Trophoblast cell (in vitro differentiated cells and primary cell): ENCODE results near the gene MAP3K20.

Experiments
- DNase-seq, 2 donors: peaks; one replicate each; pipeline ENCODE4 v3.0.0-alpha.2; 2016
- H2AFZ ChIP-seq: 2 replicates; pipeline ENCODE4 v1.6.1; 2013; ENCODE audit warnings: low read length, moderate library complexity, mild to moderate bottlenecking; ENCODE audit not compliant: insufficient read depth, poor library complexity
- H2AK5ac ChIP-seq: 2 replicates; pipeline ENCODE4 v1.6.1; 2013; ENCODE audit warnings: mild to moderate bottlenecking, low read length
- H2BK120ac ChIP-seq: 2 replicates; pipeline ENCODE4 v1.6.1; 2013; ENCODE audit warnings: low read length, mild to moderate bottlenecking, moderate library complexity; ENCODE audit not compliant: insufficient read depth, poor library complexity
- H2BK12ac ChIP-seq: 2 replicates; pipeline ENCODE4 v1.6.1; 2013; ENCODE audit warnings: mild to moderate bottlenecking, low read length, moderate library complexity
- H2BK5ac ChIP-seq: 2 replicates; pipeline ENCODE4 v1.6.1; 2013; ENCODE audit warnings: low read length, low read depth, moderate library complexity, mild to moderate bottlenecking; ENCODE audit not compliant: poor library complexity
- H3K14ac ChIP-seq: 2 replicates; pipeline ENCODE4 v1.6.1; 2013; ENCODE audit warnings: mild to moderate bottlenecking, low read length
- H3K18ac ChIP-seq: 2 replicates; pipeline ENCODE4 v1.6.1; 2013; ENCODE audit warnings: mild to moderate bottlenecking, low read length
- H3K23ac ChIP-seq: 2 replicates; pipeline ENCODE4 v1.6.1; 2013; ENCODE audit warnings: low read length
- H3K27ac ChIP-seq: 2 replicates; pipeline ENCODE4 v1.5.1; 2013; ENCODE audit warnings: low read depth, mild to moderate bottlenecking, inconsistent platforms, low read length, moderate library complexity
- H3K27me3 ChIP-seq: 2 replicates; pipeline ENCODE4 v1.6.1; 2013; ENCODE audit warnings: inconsistent platforms, mild to moderate bottlenecking, low read length, moderate library complexity; ENCODE audit not compliant: insufficient read depth
- H3K36me3 ChIP-seq, 2 experiments: 1 replicate in 1 of 2; 2 replicates in 1 of 2; pipeline ENCODE4 v1.6.1; 2013; ENCODE audit warnings: low read length in 2 of 2, mild to moderate bottlenecking in 2 of 2, moderate library complexity in 1 of 2; ENCODE audit not compliant: insufficient read depth in 2 of 2, control insufficient read depth in 1 of 2
- H3K4ac ChIP-seq: 2 replicates; pipeline ENCODE4 v1.6.1; 2013; ENCODE audit warnings: low read depth, mild to moderate bottlenecking, low read length, moderate library complexity
- H3K4me1 ChIP-seq, 2 experiments: 1 replicate in 1 of 2; 2 replicates in 1 of 2; pipeline ENCODE4 v1.6.1; 2013; ENCODE audit warnings: low read length in 2 of 2, mild to moderate bottlenecking in 2 of 2, moderate library complexity in 1 of 2; ENCODE audit not compliant: insufficient read depth in 2 of 2, control insufficient read depth in 1 of 2
- H3K4me2 ChIP-seq: 2 replicates; pipeline ENCODE4 v1.6.1; 2013; ENCODE audit warnings: inconsistent platforms, mild to moderate bottlenecking, low read length, moderate library complexity
- H3K4me3 ChIP-seq: 2 replicates; pipeline ENCODE4 v1.5.1; 2013; ENCODE audit warnings: mild to moderate bottlenecking, low read depth, low read length, inconsistent platforms
- H3K79me1 ChIP-seq: one replicate; pipeline ENCODE4 v1.6.1; 2013; ENCODE audit warnings: low read length
- H3K79me2 ChIP-seq: 2 replicates; pipeline ENCODE4 v1.6.1; 2013; ENCODE audit warnings: low read length, mild to moderate bottlenecking; ENCODE audit not compliant: control insufficient read depth, insufficient read depth, poor library complexity
- H3K9ac ChIP-seq: 2 replicates; pipeline ENCODE4 v1.6.1; 2013; ENCODE audit warnings: mild to moderate bottlenecking, low read length
- H3K9me3 ChIP-seq: 2 replicates; pipeline ENCODE4 v1.6.1; 2013; ENCODE audit warnings: low read depth, mild to moderate bottlenecking, control low read depth, inconsistent platforms, low read length; ENCODE audit not compliant: insufficient read depth
- H4K12ac ChIP-seq: 2 replicates; pipeline ENCODE4 v1.6.1; 2013; ENCODE audit warnings: low read depth, mild to moderate bottlenecking, low read length, moderate library complexity
- H4K8ac ChIP-seq: 2 replicates; pipeline ENCODE4 v1.6.1; 2013; ENCODE audit warnings: low read depth, mild to moderate bottlenecking, low read length, moderate library complexity
- H4K91ac ChIP-seq: one replicate; pipeline ENCODE4 v1.6.1; 2013; ENCODE audit warnings: low read depth, mild to moderate bottlenecking, low read length, moderate library complexity
- WGBS: extraction: QIAGEN DNeasy Blood & Tissue Kit; methylation state at CpG from one replicate; pipeline ENCODE4 v1.1.7; 2013; ENCODE audit warnings: missing lambda C conversion rate; ENCODE audit not compliant: insufficient read length, insufficient coverage; ENCODE audit errors: extremely low coverage; 5-methylcytosine and 5-hydroxymethylcytosine counted together

The MAP3K20 gene

DNA sequence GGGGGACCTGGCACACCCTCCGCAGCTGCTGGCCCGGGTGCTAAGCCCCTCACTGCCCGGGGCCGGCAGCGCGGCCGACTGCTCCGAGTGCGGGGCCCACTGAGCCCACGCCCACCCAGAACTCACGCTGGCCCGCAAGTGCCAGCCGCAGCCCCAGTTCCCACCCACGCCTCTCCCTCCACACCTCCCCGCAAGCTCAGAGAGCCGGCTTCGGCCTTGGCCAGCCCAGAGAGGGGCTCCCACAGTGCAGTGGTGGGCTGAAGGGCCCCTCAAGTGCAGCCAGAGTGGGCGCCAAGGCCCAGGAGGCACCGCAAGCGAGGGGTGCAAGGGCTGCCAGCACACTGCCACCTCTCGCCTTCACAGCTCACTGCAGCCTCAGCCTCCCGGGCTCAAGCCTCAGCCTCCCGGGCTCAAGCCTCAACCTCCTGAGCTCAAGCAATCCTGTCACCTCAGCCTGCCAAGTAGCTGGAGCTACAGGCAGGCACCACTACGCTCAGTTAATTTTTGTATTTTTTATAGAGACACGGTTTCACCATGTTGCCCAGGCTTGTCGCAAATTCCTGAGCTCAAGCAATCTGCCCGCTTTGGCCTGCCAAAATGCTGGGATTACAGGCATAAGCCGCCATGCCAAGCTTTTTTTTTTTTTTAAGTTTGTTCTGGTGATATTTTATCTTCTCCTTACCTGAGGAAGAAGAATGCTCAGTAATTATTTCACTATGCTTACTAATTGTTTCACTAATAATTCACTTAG lies 207.3 kb downstream of the MAP3K20 start:
- H4K12ac ChIP-seq, result no peak overlapping the region
- no peak overlapping the region for H3K14ac ChIP-seq
- H3K9ac ChIP-seq, result no peak overlapping the region
- peaks cover 7% of the 10 kb centered on the region for H3K9me3 ChIP-seq
- H2BK12ac ChIP-seq, result no peak overlapping the region
- H3K23ac ChIP-seq, result no peak overlapping the region
- DNase-seq, result no peak
- no peak overlapping the region for H3K27ac ChIP-seq
- no peak overlapping the region for H2AFZ ChIP-seq
- H3K4me1 ChIP-seq, result no peaks in the 10 kb centered on the region
- H3K27me3 ChIP-seq, result no peaks in the 10 kb centered on the region
- no peak overlapping the region for H4K91ac ChIP-seq
- H3K36me3 ChIP-seq, result no peaks in the 10 kb centered on the region
- H3K18ac ChIP-seq, result no peak overlapping the region
- H3K4ac ChIP-seq, result no peak overlapping the region
- no CpG with 5 or more reads among the region's 28 CpGs for WGBS
- no peak overlapping the region for H2BK5ac ChIP-seq
- no peaks in the 10 kb centered on the region for H3K79me1 ChIP-seq
- no peak overlapping the region for H3K4me3 ChIP-seq
- H4K8ac ChIP-seq, result no peak overlapping the region
- H2AK5ac ChIP-seq, result no peak overlapping the region
- H3K4me2 ChIP-seq, result no peak overlapping the region
- H2BK120ac ChIP-seq, result no peak overlapping the region
- no peaks in the 10 kb centered on the region for H3K79me2 ChIP-seq

DNA sequence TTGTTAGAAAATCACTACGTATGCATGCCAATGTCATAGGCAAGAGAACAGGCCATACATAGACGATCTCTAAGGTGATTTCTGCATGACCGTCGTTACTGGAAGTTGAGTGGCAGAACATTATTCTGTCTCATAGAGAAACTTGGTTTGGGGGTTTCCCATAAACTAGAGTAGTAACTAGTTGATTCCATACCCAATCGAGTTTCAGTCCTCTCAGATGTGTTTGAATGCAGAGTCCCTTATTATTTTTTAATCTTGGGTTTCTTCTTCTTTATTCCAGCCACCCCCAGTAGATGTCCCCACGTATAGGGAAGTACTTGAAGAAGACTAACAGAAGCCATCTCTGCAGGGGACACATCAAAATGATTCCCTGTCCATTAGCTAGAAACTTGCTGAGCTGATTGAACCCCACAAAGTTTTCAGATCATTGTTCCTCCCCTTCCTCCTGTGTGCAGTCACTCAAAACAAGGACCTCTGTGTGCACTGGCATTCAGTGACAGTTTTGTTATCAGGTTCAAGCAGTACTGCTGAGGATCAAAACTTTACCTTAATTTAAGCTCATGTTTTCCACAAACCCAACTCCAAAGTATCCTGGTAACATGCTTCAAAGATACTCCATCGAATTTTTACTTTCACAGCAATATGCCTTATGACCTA lies 210.6 kb downstream of the MAP3K20 start:
- Histone ChIP-seq H2BK12ac (no peak overlapping the region), H3K79me1 (no peaks in the 10 kb centered on the region), H3K27ac (no peak overlapping the region), H2BK120ac (no peak overlapping the region), H3K4ac (no peak overlapping the region), H3K4me3 (no peak overlapping the region), H2AK5ac (no peak overlapping the region), H2AFZ (no peak overlapping the region), H3K4me2 (no peak overlapping the region), H3K14ac (no peak overlapping the region), H3K9ac (no peak overlapping the region), H4K12ac (no peak overlapping the region), H4K8ac (no peak overlapping the region), H3K9me3 (peaks cover 7% of the 10 kb centered on the region), H3K4me1 (no peaks in the 10 kb centered on the region), H3K36me3 (no peaks in the 10 kb centered on the region), H4K91ac (no peak overlapping the region), H3K27me3 (no peaks in the 10 kb centered on the region), H2BK5ac (no peak overlapping the region), H3K18ac (no peak overlapping the region), H3K23ac (no peak overlapping the region), H3K79me2 (no peaks in the 10 kb centered on the region)
- no CpG with 5 or more reads among the region's 7 CpGs for WGBS
- no peak for DNase-seq

DNA sequence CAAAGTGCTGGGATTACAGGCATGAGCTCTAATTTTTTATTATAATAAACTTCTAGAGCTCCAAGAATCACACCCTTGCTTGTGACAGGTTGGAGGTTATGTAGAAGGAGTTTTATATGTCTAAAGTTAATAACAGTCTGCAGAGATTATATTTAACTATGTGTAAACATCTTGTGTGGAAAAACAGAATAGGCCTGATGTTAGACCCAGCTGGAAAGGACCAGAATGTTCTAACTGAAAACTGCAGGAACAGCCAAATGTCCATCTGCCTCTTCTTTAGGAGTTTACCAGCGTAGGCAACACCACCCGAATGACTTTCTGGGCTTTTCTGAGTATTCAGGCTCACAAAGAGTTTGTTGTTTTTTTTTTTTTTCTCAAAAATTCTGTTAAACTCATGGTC lies 211.9 kb downstream of the MAP3K20 start:
- H3K27me3 ChIP-seq, result no peaks in the 10 kb centered on the region
- DNase-seq, result no peak
- H3K79me1 ChIP-seq, result no peaks in the 10 kb centered on the region
- WGBS, result no CpG with 5 or more reads among the region's 2 CpGs
- no peak overlapping the region for H3K4me3 ChIP-seq
- no peaks in the 10 kb centered on the region for H3K36me3 ChIP-seq
- no peak overlapping the region for H3K18ac ChIP-seq
- H3K27ac ChIP-seq, result no peak overlapping the region
- no peak overlapping the region for H2BK5ac ChIP-seq
- H3K9me3 ChIP-seq, result peaks cover 4% of the 10 kb centered on the region
- no peak overlapping the region for H3K4ac ChIP-seq
- no peaks in the 10 kb centered on the region for H3K79me2 ChIP-seq
- no peak overlapping the region for H3K23ac ChIP-seq
- no peak overlapping the region for H4K91ac ChIP-seq
- no peaks in the 10 kb centered on the region for H3K4me1 ChIP-seq
- H4K12ac ChIP-seq, result no peak overlapping the region
- H2AK5ac ChIP-seq, result no peak overlapping the region
- no peak overlapping the region for H3K4me2 ChIP-seq
- H2BK120ac ChIP-seq, result no peak overlapping the region
- no peak overlapping the region for H2BK12ac ChIP-seq
- H2AFZ ChIP-seq, result no peak overlapping the region
- H4K8ac ChIP-seq, result no peak overlapping the region
- no peak overlapping the region for H3K9ac ChIP-seq
- H3K14ac ChIP-seq, result no peak overlapping the region

DNA sequence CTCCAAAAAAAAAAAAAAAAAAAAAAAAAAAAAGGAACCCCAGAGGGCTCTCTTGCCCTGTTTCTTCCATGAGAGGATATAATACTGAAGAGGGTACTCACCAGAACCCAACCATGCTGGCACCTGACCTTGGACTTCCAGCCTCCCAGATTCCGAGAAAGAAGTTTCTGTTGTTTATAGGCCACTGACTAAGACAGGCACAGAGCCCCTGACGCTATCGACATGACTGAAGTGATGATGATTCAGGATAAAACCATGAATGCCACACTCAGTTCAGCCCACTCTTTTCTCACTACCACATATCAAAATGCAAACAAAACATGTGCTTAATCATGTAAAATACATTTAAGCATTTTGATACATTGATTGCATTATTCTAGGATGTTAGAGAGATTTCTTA lies 212.9 kb downstream of the MAP3K20 start:
- H3K79me1 ChIP-seq, result no peaks in the 10 kb centered on the region
- no CpG with 5 or more reads among the region's 3 CpGs for WGBS
- no peaks in the 10 kb centered on the region for H3K79me2 ChIP-seq
- H2BK12ac ChIP-seq, result no peak overlapping the region
- H4K12ac ChIP-seq, result no peak overlapping the region
- no peak overlapping the region for H3K27ac ChIP-seq
- H2AFZ ChIP-seq, result no peak overlapping the region
- H2BK120ac ChIP-seq, result no peak overlapping the region
- no peaks in the 10 kb centered on the region for H3K4me1 ChIP-seq
- no peak overlapping the region for H3K4ac ChIP-seq
- H3K9me3 ChIP-seq, result peaks cover 1% of the 10 kb centered on the region
- H2BK5ac ChIP-seq, result no peak overlapping the region
- H4K8ac ChIP-seq, result no peak overlapping the region
- no peak overlapping the region for H3K18ac ChIP-seq
- no peaks in the 10 kb centered on the region for H3K36me3 ChIP-seq
- H4K91ac ChIP-seq, result no peak overlapping the region
- H3K9ac ChIP-seq, result no peak overlapping the region
- H3K4me2 ChIP-seq, result no peak overlapping the region
- H3K4me3 ChIP-seq, result no peak overlapping the region
- no peak overlapping the region for H2AK5ac ChIP-seq
- H3K23ac ChIP-seq, result no peak overlapping the region
- H3K27me3 ChIP-seq, result no peaks in the 10 kb centered on the region
- peak in 1 of 2 donors; percentile 23 for DNase-seq
- no peak overlapping the region for H3K14ac ChIP-seq
